Endothelial cell of umbilical vein (primary cell): ENCODE data around the gene DNAH6.

Source experiments
- CTCF ChIP-seq, 2 donors: IDR thresholded peaks; 1 replicate in 1 of 2; 2 replicates in 1 of 2; pipeline ENCODE4 v1.5.1; 2011; ENCODE audit warnings: low read length in 2 of 2, mild to moderate bottlenecking in 2 of 2, moderate library complexity in 2 of 2, control low read depth in 1 of 2, inconsistent platforms in 1 of 2, low read depth in 1 of 2; ENCODE audit not compliant: insufficient read depth in 1 of 2; ENCODE audit errors: extremely low read depth in 1 of 2
- EZH2 ChIP-seq: IDR thresholded peaks from 2 replicates; pipeline ENCODE4 v1.6.1; 2012; ENCODE audit warnings: borderline replicate concordance, low read depth, mild to moderate bottlenecking, moderate library complexity, low read length, inconsistent platforms; ENCODE audit not compliant: severe bottlenecking
- GATA2 ChIP-seq: IDR thresholded peaks from 2 replicates; pipeline ENCODE4 v1.7.0; 2011; ENCODE audit warnings: low read depth, mild to moderate bottlenecking, moderate library complexity, mixed read lengths, low read length; ENCODE audit not compliant: insufficient read length, insufficient read depth
- MYC ChIP-seq: IDR thresholded peaks from one replicate; pipeline ENCODE4 v1.6.1; 2011; ENCODE audit warnings: mild to moderate bottlenecking, low read depth, low read length
- POLR2A ChIP-seq: IDR thresholded peaks from 2 replicates; pipeline ENCODE4 v1.6.1; 2012; ENCODE audit warnings: low read depth, mild to moderate bottlenecking, control low read depth, low read length
- POLR2AphosphoS5 ChIP-seq: IDR thresholded peaks from 2 replicates; pipeline ENCODE4 v1.6.1; 2012; ENCODE audit warnings: low read depth, mild to moderate bottlenecking, control low read depth, low read length, moderate library complexity; ENCODE audit not compliant: insufficient read depth
- TF ChIP-seq, protein P1 (sequence below): IDR thresholded peaks from 2 replicates; pipeline ENCODE4 v1.6.1; 2011; ENCODE audit not compliant: insufficient read depth, insufficient read length

- no peak for TF ChIP-seq CTCF (IDR thresholded peaks at IDR 0.05; ENCODE audit: extremely low read depth in 1 of 2, insufficient read depth in 1 of 2, low read depth in 1 of 2, low read length in 2 of 2)
- no peak for TF ChIP-seq GATA2
- no peak for TF ChIP-seq MYC
- no peak for TF ChIP-seq EZH2
- no peak for TF ChIP-seq POLR2AphosphoS5
- TF ChIP-seq, protein P1, sequence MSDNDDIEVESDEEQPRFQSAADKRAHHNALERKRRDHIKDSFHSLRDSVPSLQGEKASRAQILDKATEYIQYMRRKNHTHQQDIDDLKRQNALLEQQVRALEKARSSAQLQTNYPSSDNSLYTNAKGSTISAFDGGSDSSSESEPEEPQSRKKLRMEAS = no peak
- no peak for TF ChIP-seq POLR2A
Observed at GRCh38 chr2:84788027-84788426, 271.7 kb downstream of the DNAH6 start.
